Stomach (tissue), 9 donors: ENCODE data around the gene NAGS. TPM values are rescaled to one million over a fixed set of nuclear protein-coding genes. Genes with fewer than 3 reads are reported as not detected.
"Not testable (repeated sequence)": the region's sequence is repeated elsewhere in the genome, so short reads cannot be mapped to it uniquely, and the experiment has no call there.

Experiments used
- DNase-seq, 2 donors: peaks; one replicate each; pipeline versions ENCODE4 v3.0.0 to v3.0.0-alpha.2; 2013 to 2019
- H3K27ac ChIP-seq, 5 donors: fragments of 200-600 bp in 4 of 5; sonication (generic) in 4 of 5; one replicate each; pipeline ENCODE4 v1.5.1; 2013 to 2019; ENCODE audit warnings: mild to moderate bottlenecking in 1 of 5, moderate library complexity in 1 of 5
- H3K27me3 ChIP-seq, 3 donors: fragments of 200-600 bp; sonication (generic); one replicate each; pipeline ENCODE4 v1.5.1; 2017 to 2019; ENCODE audit warnings: mixed run types in 1 of 3
- H3K36me3 ChIP-seq, 4 donors: fragments of 200-600 bp; sonication (generic); 1 replicate in 3 of 4; 2 replicates in 1 of 4; pipeline ENCODE4 v1.5.1; 2016 to 2019
- H3K4me1 ChIP-seq, 4 donors: fragments of 200-600 bp; sonication (generic); one replicate each; pipeline ENCODE4 v1.5.1; 2016 to 2019
- H3K4me3 ChIP-seq, 4 donors: fragments of 200-600 bp; sonication (generic) in 3 of 4; one replicate each; pipeline ENCODE4 v1.5.1; 2016 to 2019; ENCODE audit warnings: mild to moderate bottlenecking in 1 of 4
- H3K9me3 ChIP-seq, 4 donors: fragments of 200-600 bp; sonication (generic); one replicate each; pipeline ENCODE4 v1.5.1; 2016 to 2019
- CTCF ChIP-seq, 7 experiments: fragments of 450-650 bp in 4 of 7; fragments of 200-600 bp in 3 of 7; sonication (generic) in 3 of 7; IDR thresholded peaks; one replicate each; pipeline ENCODE4 v1.5.1; 2016 to 2019; ENCODE audit warnings: antibody characterized with exemption in 7 of 7, control low read depth in 2 of 7, mild to moderate bottlenecking in 1 of 7
- EP300 ChIP-seq: sonication (generic); formaldehyde crosslinking; IDR thresholded peaks from one replicate; pipeline ENCODE4 v1.6.1; 2017; ENCODE audit warnings: antibody characterized with exemption
- POLR2A ChIP-seq, 4 donors: fragments of 450-650 bp; IDR thresholded peaks; one replicate each; pipeline ENCODE4 v1.6.1; 2016; ENCODE audit warnings: antibody characterized with exemption in 4 of 4, control low read depth in 2 of 4, mild to moderate bottlenecking in 1 of 4, moderate library complexity in 1 of 4
- POLR2AphosphoS5 ChIP-seq, 3 donors: sonication (generic); formaldehyde crosslinking; IDR thresholded peaks; one replicate each; pipeline ENCODE4 v1.6.1; 2016; ENCODE audit warnings: antibody characterized with exemption in 3 of 3
- WGBS, 5 donors: extraction: QIAGEN DNeasy Blood & Tissue Kit in 3 of 5; methylation state at CpG; one replicate each; pipeline versions ENCODE4 v1.1.5 to v1.1.7; 2013 to 2018; 5-methylcytosine and 5-hydroxymethylcytosine counted together
- intact Hi-C: fragments of 100-400 bp; cut with DNase I; formaldehyde crosslinking; loops from one replicate; pipeline ENCODE4 v1.15.1; 2023; ENCODE audit warnings: low total_unique reads
- polyA plus RNA-seq, 3 donors: library from polyadenylated mRNA; stranded (reverse); fragments of 200-250 nt; gene quantifications; one replicate each; pipeline ENCODE4 v1.2.3, GENCODE V29; 2013
- total RNA-seq, 5 donors: library from RNA; depleted of rRNA; stranded (reverse); fragments of >200 nt; gene quantifications; one replicate each; pipeline versions ENCODE4 v1.1.0 to v1.2.3, GENCODE V29; 2014 to 2016
- donor health status: healthy with polysubstance abuse.
- donor health status: Bipolar disorder and iron deficiency.
- donor health status: healthy.

NAGS gene
- total and polyA plus RNA-seq, 8 donors: 0.29 to 1.5 (median 0.93) TPM; not detected in 2

- H3K9me3 ChIP-seq: no peaks in the 10 kb centered on the region
- DNase-seq: no peak
- H3K4me1 ChIP-seq: no peaks in the 10 kb centered on the region
- TF ChIP-seq CTCF (IDR thresholded peaks at IDR 0.05): no peak
- no peak for TF ChIP-seq POLR2AphosphoS5 (IDR thresholded peaks at IDR 0.05)
- TF ChIP-seq POLR2A (IDR thresholded peaks at IDR 0.05): no peak
- no peak for TF ChIP-seq EP300
- WGBS, 5 donors: 63 to 84% (median 77%) methylated on average over 3 of the region's 3 CpGs
- no peak overlapping the region for H3K4me3 ChIP-seq
- no peaks in the 10 kb centered on the region for H3K27me3 ChIP-seq
- H3K27ac ChIP-seq: no peak overlapping the region
- H3K36me3 ChIP-seq: peaks cover 33 to 83% (median 79%) of the 10 kb centered on the region in 4 donors
- intact Hi-C loops: no loop called here
Measured at GRCh38 chr17:44033861-44034408, 29.5 kb downstream of the NAGS start.

- DNase-seq, H3K4me3 ChIP-seq, H3K9me3 ChIP-seq, H3K4me1 ChIP-seq, intact Hi-C loops, H3K27ac ChIP-seq, H3K27me3 ChIP-seq: not testable (repeated sequence)
- peaks cover 33 to 82% (median 74%) of the 10 kb centered on the region in 4 donors for H3K36me3 ChIP-seq
- WGBS, 5 donors: no CpG with 5 or more reads among the region's 3 CpGs
Measured at GRCh38 chr17:44034688-44035087, 30.3 kb downstream of the NAGS start.

GRCh38 chr17:44037471-44037870 lies 33.0 kb downstream of the NAGS start:
- Histone ChIP-seq H3K27ac (no peak overlapping the region), H3K9me3 (no peaks in the 10 kb centered on the region), H3K27me3 (no peaks in the 10 kb centered on the region), H3K36me3 (peaks cover 33 to 61% (median 52%) of the 10 kb centered on the region in 4 donors), H3K4me1 (peaks cover 8 to 29% (median 20%) of the 10 kb centered on the region in 4 donors), H3K4me3 (no peak overlapping the region)
- intact Hi-C loops: no loop called here
- TF ChIP-seq EP300 (no peak), POLR2AphosphoS5 (IDR thresholded peaks at IDR 0.05) (no peak), POLR2A (IDR thresholded peaks at IDR 0.05) (no peak), CTCF (IDR thresholded peaks at IDR 0.05) (no peak)
- DNase-seq: no peak
- 90 to 100% (median 94%) methylated on average over 2 of the region's 2 CpGs for WGBS, 5 donors

- WGBS, 5 donors: 81 to 93% (median 90%) methylated on average over 3 of the region's 3 CpGs
- no peak for DNase-seq
- Histone ChIP-seq H3K4me1 (peaks cover 12 to 41% (median 26%) of the 10 kb centered on the region in 4 donors), H3K9me3 (no peaks in the 10 kb centered on the region), H3K27me3 (no peaks in the 10 kb centered on the region), H3K36me3 (peaks cover 33 to 50% (median 41%) of the 10 kb centered on the region in 4 donors), H3K27ac (no peak overlapping the region), H3K4me3 (no peak overlapping the region)
- intact Hi-C loops: no loop called here
- TF ChIP-seq EP300 (no peak), CTCF (IDR thresholded peaks at IDR 0.05) (no peak)
Measured at GRCh38 chr17:44038604-44039011, 34.2 kb downstream of the NAGS start.

GRCh38 chr17:44039829-44040635 lies 35.6 kb downstream of the NAGS start:
- Histone ChIP-seq H3K27ac (peak overlapping the region in 3 of 5 donors; percentile 10 to 41 (median 20)), H3K4me1 (peaks cover 16 to 55% (median 34%) of the 10 kb centered on the region in 4 donors), H3K36me3 (peaks cover 28 to 45% (median 33%) of the 10 kb centered on the region in 4 donors), H3K9me3 (no peaks in the 10 kb centered on the region), H3K4me3 (no peak overlapping the region), H3K27me3 (no peaks in the 10 kb centered on the region)
- intact Hi-C loops: loop anchor here (10.0 kb wide), 1 partner anchor 65 kb away; no protein-coding TSS in a partner anchor
- no peak for DNase-seq
- 53 to 74% (median 73%) methylated on average over 6 of the region's 6 CpGs for WGBS, 5 donors
- TF ChIP-seq CTCF (IDR thresholded peaks at IDR 0.05) (no peak), POLR2A (IDR thresholded peaks at IDR 0.05) (no peak), EP300 (no peak), POLR2AphosphoS5 (IDR thresholded peaks at IDR 0.05) (no peak)
